HL-60/S4 (cell line): Measurements from ENCODE around the gene PTBP3.
"Not testable (repeated sequence)": the region's sequence is repeated elsewhere in the genome, so short reads cannot be mapped to it uniquely, and the experiment has no call there.

Experiments
- in situ Hi-C: fragments of 300-500 bp; cut with MboI; formaldehyde crosslinking; loops from 2 replicates; pipeline ENCODE4 v1.14.3; 2022; ENCODE audit warnings: low sequenced_read_pairs

PTBP3 gene

DNA sequence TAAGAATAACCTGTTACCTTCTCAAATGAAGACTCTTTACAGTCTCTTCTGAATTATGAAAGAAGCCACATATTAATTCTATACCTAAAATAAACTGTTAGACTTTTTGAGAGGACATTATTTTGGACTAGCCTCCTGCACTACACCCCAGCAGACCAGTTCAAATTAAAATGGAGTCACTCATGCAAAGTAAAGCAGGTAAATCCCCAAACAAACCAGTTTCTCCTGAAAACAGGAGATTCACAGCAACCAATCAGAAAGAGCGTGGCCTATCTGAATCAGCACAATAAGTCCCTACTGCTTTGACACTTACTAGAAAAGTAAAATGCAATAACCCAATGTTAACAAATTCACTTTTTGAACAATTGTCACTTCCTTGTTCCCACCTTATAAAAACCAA lies 58.8 kb downstream of the PTBP3 start:
- in situ Hi-C loops = no loop called here

DNA sequence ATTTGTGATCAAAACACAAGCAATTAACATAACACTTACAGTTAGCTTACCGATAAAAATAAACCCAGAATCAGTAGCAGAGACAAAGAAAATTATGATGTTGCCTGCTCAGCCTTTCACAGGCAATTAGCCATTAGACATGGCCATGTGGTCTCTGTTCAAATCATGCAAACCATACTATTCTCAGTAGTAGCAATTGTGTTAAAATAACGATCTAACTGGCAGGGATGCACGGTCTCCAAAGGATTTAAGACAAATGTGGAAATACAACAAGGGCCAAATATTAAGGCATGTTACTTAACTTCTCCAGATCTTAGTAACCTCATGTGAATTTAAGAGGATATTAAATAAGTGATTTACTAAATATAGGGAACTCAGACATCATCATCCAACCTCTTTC lies 59.5 kb downstream of the PTBP3 start:
- in situ Hi-C loops = no loop called here

DNA sequence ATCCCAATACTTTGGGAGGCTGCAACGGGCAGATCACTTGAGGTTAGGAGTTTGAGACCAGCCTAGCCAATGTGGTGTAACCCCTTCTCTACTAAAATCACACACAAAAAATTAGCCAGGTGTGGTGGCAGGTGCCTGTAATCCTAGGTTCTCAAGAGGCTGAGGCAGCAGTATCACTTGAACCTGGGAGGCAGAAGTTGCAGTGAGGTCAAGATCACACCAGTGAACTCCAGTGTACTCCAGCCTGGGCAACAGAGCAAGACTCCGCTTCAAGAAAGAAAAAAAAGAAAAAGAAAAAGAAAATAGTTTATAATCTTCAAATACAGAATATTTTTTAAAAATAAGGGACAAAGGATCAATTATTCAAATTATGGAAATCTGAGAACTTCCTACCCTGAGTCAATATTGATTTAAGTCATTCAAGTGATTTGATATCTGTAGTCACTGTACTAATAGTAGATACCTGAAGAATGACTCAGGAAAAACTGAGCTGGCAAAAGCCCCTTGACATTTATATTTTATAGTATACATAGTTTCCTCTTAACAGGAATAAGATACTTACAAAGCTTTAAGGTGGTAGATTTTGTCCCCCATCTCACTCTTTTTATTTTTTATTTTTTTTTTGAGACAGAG lies 61.8 kb downstream of the PTBP3 start:
- in situ Hi-C loops = no loop called here

DNA sequence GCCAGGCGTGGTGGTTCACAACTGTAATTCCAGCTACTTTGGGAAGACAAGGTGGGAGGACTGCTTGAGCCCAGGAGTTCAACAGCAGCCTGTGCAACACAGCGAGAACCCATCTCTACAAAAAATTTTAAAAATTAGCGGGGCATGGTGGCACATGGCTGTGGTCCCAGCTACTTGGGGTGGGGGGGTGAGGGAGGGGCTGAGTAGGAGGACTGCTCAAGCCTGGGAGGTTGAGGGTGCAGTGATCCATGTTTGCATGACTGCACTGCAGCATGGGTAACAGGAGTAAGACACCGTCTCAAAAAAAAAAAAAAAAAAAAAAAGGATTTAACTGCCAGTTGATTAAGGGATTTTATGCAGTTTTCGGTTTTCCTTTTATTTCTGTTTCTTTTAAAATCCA lies 65.0 kb downstream of the PTBP3 start:
- in situ Hi-C loops = no loop called here

DNA sequence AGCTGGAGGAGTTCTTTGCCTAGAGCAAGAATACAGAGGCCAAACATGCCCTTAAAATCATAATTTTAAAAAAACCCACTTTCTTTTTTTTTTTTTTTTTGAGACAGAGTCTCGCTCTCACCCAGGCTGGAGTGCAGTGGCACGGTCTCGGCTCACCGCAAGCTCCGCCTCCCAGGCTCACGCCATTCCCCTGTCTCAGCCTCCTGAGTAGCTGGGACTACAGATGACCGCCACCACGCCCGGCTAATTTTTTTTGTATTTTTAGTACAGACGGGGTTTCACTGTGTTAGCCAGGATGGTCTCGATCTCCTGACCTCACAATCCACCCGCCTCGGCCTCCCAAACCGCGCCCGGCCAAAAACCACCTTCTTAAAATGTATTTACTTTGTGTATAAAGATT lies 66.3 kb downstream of the PTBP3 start:
- in situ Hi-C loops = not testable (repeated sequence)

DNA sequence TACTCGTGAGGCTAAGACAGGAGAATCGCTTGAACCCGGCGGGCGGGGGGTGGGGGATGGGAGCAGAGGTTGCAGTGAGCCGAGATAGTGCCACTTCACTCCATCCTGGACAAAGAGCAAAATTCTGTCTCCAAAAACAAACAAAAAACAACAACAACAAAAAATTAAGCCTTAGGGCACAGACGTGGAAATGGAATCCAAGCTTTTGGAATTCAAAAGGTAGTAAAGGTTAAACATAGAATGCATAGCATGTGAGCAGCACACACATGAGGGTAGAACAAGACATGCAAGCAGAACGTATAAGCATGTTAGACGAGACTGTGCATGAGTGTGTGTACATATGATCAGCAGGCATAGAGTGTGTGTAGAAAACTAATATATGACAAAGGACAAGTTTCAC lies 68.0 kb downstream of the PTBP3 start:
- in situ Hi-C loops = no loop called here

DNA sequence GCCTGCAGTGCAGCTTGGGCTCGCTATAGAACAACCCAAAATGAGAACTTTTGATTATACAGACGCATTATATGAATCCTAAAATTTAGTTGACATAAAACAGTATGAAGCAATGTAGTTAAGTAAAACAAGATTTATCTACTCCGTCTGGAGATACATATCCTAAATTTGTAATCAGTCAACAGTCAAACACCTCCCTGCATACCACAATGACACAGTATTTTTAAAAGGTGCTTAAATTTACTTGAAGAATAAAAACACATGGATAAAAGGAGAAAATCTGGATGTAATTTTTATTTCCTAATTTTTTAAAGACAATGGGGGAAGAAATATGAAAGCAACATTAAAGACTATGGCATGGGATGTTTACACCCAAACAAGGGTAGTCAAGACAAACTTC lies 70.8 kb downstream of the PTBP3 start:
- in situ Hi-C loops = no loop called here

DNA sequence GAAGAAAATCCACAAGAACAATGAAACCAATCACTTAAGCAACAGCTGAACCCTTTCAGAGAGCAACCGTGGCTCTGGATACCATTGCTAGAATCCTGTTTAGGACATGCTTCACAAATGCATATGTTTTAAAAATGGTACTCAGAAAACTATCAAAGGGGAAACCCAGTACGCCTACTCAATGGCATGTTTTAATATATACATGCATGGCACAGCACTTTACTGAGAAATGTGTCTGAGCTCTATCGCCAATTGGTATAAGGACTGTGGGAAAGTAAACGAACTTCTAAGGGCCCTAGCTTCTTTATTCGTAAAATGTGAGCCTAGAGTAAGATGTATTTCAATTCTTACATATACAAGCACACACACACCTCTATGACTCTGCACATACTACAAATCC lies 72.3 kb downstream of the PTBP3 start:
- in situ Hi-C loops = no loop called here

DNA sequence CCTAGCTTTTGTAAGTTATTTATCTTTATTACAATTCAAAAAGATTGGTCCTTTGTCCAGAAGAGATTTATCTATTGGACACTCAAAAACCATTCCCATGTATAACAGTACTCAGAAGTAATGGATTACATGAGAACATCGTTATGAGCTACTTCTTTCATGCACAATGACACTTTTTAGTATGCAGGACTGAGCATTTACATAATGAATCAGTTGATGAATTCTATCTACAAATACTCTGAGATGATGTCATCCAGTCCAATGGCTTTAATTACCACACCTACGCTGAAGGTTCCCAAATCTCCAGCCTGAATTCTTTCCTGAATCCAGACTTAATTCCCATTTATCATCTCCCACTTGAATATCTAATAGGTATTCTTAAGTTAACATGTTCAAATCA lies 75.3 kb downstream of the PTBP3 start:
- in situ Hi-C loops = no loop called here

DNA sequence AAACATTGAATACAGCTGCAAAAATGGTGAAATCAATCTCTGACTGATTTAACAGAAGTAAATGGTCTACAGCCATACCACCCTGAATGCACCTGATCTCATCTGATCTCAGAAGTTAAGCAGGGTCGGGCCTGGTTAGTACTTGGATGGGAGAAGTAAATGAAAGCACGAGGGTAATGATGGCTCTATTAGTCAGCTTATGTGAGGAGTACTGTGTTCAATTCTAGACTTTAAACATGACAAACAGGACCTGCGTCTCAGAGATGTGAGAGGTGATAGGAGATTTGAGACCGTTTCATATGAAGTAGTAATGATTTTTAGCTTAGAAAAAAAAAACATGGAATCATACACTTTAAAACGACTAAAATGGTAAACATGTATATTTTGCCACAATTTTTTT lies 81.2 kb downstream of the PTBP3 start:
- in situ Hi-C loops = no loop called here

DNA sequence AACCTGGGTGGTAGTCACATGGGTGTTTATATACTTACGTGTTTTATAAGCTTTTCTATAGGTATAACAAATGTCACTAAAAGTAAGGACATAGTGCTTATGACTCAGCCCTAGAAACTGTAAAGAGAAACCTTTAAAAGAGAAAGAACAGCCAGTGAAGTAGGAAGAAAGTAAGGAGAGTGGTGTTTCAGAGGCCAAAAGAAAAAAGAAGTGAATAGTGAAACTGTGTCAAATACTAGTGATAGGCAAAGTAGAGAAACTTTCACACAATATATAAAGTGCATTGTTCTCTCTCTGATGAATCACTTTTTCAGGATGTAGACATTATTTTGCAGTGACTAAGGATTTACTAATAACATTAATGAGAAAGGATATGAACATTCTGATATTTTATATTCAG lies 84.1 kb downstream of the PTBP3 start:
- in situ Hi-C loops = no loop called here

DNA sequence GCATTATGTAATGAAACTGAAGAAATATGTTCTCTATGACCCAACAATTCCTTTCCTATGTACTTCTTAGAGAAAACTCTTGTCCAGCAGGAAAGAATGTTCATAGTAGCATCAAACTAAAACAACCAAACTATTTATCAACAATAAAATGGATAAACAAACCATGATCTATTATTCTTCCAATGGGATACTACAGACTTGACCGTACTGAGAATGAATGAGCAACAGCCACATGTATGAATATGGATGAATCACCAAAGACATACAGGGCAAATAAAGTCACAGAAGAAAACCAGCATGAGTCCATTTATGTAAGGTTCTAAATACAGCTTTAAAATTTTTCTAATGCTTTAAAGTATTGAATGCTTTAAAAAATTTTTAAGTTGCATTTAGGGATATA lies 84.7 kb downstream of the PTBP3 start:
- in situ Hi-C loops = no loop called here

DNA sequence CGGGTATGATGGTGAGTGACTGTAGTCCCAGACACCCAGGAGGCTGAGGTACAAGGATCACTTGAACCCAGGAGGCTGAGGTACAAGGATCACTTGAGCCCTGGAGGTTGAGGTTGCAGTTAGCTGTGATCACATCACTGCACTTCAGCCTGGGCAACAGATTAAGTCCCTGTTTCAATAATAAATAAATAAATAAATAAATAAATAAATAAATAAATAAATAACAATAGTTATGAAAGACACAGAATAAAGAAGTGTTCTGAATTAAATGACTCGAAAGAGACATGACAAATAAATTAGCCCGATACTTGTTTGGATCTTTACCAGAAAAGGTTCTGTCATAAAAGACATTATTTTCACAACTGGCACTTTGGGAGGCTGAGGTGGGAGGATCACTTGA lies 86.3 kb downstream of the PTBP3 start:
- in situ Hi-C loops = no loop called here

DNA sequence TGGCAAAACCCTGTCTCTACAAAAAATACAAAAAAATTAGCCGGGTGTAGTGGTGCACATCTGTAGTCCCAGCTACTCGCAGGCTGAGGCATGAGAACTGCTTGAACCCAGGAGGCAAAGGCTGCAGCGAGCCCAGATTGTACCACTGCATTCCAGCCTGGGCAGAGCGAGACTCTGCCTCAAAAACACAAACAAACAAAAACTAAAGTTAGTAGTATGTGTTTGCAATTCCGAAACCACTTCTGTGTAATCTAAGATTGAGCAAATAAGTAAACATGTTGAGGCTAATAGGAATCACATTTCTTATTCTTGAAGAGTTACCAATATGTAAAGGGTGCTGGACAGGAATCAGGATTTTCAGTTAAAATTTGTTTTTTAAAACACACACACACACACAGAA lies 88.3 kb downstream of the PTBP3 start:
- in situ Hi-C loops = no loop called here

DNA sequence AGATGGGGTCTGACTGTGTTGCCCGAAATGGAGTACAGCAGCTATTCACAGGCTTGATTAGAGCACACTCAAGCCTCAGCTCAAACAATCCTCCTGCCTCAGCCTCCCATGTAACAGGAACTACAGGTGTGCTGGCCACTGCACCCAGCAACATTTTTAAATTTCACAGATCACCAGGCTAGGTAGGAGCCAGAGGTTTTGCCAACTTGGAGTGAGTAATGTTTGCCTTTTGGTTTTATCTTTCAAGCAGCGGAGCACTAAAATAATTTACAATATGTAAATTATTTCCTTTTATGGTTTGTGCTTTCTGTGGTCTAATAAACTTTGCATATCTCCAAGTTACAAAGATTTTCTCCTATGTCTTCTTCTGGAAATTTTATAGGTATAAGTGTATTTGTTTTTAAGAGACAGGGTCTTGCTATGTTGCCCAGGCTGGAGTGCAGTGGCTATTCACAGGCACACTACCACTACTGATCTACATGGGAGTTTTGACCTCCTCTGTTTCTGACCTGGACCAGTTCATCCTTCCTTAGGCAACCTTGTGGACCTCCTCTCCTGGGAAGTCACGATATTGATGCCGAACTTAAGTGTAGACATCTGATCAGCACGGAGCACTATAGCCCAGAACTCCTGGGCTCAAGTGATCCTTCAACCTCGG lies 91.1 kb downstream of the PTBP3 start:
- in situ Hi-C loops = no loop called here

DNA sequence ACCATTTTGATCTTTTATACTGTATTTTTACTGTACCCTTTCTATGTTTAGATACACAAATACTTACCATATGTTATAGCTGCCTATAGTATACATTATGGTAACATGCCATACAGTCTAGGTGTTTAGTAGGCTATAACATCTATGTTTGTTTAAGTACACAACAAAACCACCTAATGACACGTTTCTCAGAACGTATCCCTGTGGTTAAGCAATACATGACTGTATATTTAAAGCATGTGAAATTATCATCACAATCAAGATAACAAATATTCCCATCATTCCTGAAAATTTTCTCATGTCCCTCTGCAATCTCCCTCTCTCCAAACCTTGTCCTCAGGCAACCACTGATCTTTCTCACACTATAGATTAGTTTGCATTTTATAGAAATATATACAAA lies 91.9 kb downstream of the PTBP3 start:
- in situ Hi-C loops = no loop called here

DNA sequence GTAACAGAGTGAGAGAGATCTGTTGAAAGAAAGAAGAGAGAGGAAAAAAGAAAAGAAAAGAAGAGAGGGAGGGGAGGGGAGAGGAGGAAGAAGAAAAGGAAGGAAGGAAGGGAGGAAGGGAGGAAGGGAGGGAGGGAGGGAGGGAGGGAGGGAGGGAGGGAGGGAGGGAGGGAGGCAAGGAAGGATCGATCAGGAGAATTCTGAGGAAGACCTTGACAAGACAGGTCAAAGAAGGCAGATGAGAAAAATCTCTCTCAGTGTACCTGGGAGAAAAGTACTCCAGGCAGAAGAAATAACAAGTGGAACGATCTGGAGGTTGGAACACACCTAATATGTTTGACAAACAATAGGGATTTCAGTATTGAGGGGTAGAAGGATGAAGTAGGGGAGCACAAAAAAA lies 93.7 kb downstream of the PTBP3 start:
- in situ Hi-C loops = no loop called here

DNA sequence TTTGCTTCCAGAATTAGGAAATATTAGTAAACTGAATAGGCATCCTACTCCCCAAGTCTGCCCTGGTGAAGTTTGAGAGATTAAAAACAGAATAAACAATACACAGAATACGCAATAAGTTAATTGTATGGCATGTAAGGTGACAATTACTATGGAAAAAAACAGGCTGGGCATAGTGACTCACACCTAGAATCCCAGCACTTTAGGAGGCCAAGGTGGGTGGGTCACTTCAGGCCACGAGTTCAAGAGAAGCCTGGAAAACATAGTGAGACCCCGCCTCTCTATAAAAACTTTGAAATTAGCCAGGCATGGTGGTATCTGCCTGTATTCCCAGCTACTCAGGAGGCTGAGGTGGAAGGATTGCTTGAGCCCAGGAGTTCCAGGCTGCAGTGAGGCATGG lies 94.1 kb downstream of the PTBP3 start:
- in situ Hi-C loops = no loop called here

DNA sequence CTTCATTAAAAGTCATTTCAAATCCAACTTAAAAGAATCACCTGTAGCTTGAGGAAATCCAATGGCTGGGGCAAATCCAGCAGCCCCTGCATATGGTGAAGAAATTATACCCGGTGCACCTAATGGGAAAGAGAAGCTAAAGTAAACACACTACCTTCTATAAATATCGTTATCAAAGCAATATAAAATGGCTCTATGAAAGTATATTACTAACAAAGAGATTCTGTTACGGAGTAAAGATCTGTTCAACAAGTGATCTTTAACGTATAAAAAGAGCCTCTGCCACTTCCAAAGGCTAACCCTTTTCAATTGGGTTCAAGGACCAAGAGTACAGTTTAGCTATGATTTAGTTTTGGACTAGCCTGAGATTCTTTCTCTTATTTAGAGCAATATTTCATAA lies 98.6 kb downstream of the PTBP3 start:
- in situ Hi-C loops = no loop called here

DNA sequence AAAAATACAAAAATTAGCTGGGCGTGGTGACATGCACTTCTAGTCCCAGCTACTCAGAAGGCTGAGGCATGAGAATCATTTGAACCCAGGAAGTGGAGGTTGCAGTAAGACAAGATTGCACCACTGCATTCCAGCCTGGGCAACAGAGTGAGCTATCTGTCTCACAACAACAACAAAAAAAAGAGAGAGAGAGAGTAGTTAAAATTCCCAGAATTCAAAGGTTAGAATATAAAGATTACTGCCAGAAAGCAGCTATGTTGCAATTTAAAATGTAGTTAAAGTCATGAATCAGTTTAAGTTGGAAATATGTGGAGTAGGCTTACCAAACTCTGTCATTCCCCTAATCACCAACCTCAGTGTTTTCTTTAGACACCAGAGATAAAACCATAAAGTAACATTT lies 99.7 kb downstream of the PTBP3 start:
- in situ Hi-C loops = no loop called here

DNA sequence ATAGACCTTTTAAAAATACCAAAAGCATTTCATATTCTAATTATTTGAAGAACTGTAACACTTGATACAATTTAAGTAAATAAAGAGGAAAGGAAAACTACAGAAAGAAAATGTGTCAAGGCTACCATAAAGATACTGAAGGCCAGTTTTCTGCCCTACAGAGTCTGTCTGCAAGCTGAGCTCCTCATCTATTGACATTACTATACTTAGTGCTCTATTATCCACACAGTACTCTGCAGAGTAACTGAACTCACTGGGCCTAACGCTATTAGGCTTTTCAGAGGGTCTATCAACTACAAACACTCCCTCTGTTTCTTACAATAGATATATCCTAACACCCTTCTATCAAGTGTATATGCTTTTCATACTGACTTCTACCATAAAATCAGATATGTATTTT lies 101.2 kb downstream of the PTBP3 start:
- in situ Hi-C loops = no loop called here

DNA sequence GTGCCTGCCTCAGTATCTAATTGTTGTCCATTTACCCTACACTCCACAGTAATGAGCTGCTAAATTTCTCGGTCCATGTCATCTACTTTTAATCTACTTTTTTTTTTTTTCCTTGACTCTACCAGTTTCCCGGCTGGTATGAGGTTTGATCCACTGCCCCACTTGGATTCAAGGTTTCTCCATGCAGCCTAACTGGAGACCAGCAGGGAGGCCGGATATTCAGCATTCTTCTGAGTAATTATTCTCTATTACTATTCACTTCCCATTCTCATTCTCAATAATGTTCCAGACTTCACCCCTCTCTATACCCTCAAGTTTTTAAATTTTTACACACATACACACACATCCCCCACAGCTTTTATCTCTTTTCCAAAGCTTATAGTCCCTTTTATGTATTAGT lies 107.3 kb downstream of the PTBP3 start:
- in situ Hi-C loops = no loop called here
